GM12878 (cell line): ENCODE measurements around the gene IQSEC2. TPM values are rescaled to one million over a fixed set of nuclear protein-coding genes. Genes with fewer than 3 reads are reported as not detected.

Source experiments
- ATAC-seq: fragments of 200-7000 bp; cut with Tn5 transposase; 3 replicates; pipeline ENCODE4 v1.9.1; 2020; ENCODE audit warnings: mild to moderate bottlenecking, moderate library complexity
- BruUV-seq: library from RNA; stranded (reverse); fragments of 400-500 nt; replicated peaks from 2 replicates; lab custom pipeline; 2021; lab: Mats Ljungman, UMichigan
- CTCF ChIA-PET: fragments of 300-600 bp; sonication (Branson Sonifier 250); formaldehyde crosslinking; extraction: SDS; loops from one replicate; lab custom pipeline; 2021; ENCODE audit warnings: inconsistent platforms; lab: Yijun Ruan, JAX
- POLR2A ChIA-PET: fragments of 350-600 bp; formaldehyde crosslinking; extraction: SDS; loops from one replicate; lab custom pipeline; 2021; ENCODE audit warnings: inconsistent platforms; lab: Charles Lee
- RAD21 ChIA-PET: fragments of 300-600 bp; sonication (Branson Sonifier 250); formaldehyde crosslinking; loops from one replicate; lab custom pipeline; 2023; ENCODE audit warnings: antibody characterized with exemption; ENCODE audit not compliant: unreplicated experiment; lab: Charles Lee
- SMC1A ChIA-PET: fragments of 300-600 bp; sonication (Branson Sonifier 250); formaldehyde crosslinking; loops from one replicate; lab custom pipeline; 2023; ENCODE audit not compliant: unreplicated experiment, uncharacterized antibody; lab: Charles Lee
- DNase-seq: peaks from one replicate; pipeline ENCODE4 v3.0.0-alpha.2; 2011; ENCODE audit warnings: low read depth, low spot score
- FAIRE-seq: peaks from 3 replicates; lab custom pipeline; 2011; peaks lifted over from hg19 to GRCh38; lab: Jason Lieb, UNC
- H2AFZ ChIP-seq: 2 replicates; pipeline ENCODE4 v1.6.0; 2011; ENCODE audit warnings: low read depth, low read length, control low read depth; ENCODE audit not compliant: control insufficient read depth
- H3K27ac ChIP-seq: 2 replicates; pipeline ENCODE4 v1.5.1; 2011; ENCODE audit warnings: control low read depth; ENCODE audit not compliant: control insufficient read depth, insufficient read depth
- H3K27me3 ChIP-seq, 2 experiments: replicated peaks in 1 of 2; 2 replicates each; pipeline versions ENCODE4 v1.6.0 to v1.6.1; 2011; ENCODE audit warnings: low read length in 1 of 2; ENCODE audit not compliant: control insufficient read depth in 2 of 2, insufficient read depth in 2 of 2
- H3K36me3 ChIP-seq, 2 experiments: 2 replicates each; pipeline ENCODE4 v1.5.1; 2011; ENCODE audit warnings: low read length in 1 of 2; ENCODE audit not compliant: control insufficient read depth in 2 of 2, insufficient read depth in 2 of 2
- H3K4me1 ChIP-seq: 2 replicates; pipeline ENCODE4 v1.6.1; 2011; ENCODE audit warnings: mild to moderate bottlenecking, low read length, moderate library complexity, mixed read lengths; ENCODE audit not compliant: control insufficient read depth, insufficient read depth
- H3K4me2 ChIP-seq: 2 replicates; pipeline ENCODE4 v1.6.0; 2011; ENCODE audit warnings: control low read depth; ENCODE audit not compliant: control insufficient read depth, insufficient read depth
- H3K4me3 ChIP-seq: fragments of 200-600 bp; sonication (generic); 2 replicates; pipeline ENCODE4 v1.5.1; 2016
- H3K79me2 ChIP-seq: 2 replicates; pipeline ENCODE4 v1.6.0; 2011; ENCODE audit warnings: low read length; ENCODE audit not compliant: control insufficient read depth, insufficient read depth
- H3K9ac ChIP-seq: 2 replicates; pipeline ENCODE4 v1.8.0; 2011; ENCODE audit warnings: low read length, control low read depth, mixed read lengths; ENCODE audit not compliant: control insufficient read depth, insufficient read depth
- H3K9me3 ChIP-seq: replicated peaks from 3 replicates; pipeline ENCODE4 v1.5.1; 2011; ENCODE audit warnings: mild to moderate bottlenecking, low read length; ENCODE audit not compliant: control insufficient read depth, insufficient read depth
- H4K20me1 ChIP-seq: 2 replicates; pipeline ENCODE4 v1.6.0; 2011; ENCODE audit not compliant: control insufficient read depth, insufficient read depth
- ASH2L ChIP-seq: fragments of 300-600, 200-600 bp; sonication (generic); IDR thresholded peaks from 2 replicates; pipeline ENCODE4 v1.6.1; 2017; ENCODE audit warnings: low read depth, mild to moderate bottlenecking, borderline replicate concordance
- BCL3 ChIP-seq: IDR thresholded peaks from 2 replicates; pipeline ENCODE4 v1.6.1; 2011; ENCODE audit warnings: borderline replicate concordance, low read depth, mild to moderate bottlenecking, moderate library complexity, low read length; ENCODE audit not compliant: insufficient read depth, poor library complexity, severe bottlenecking
- E2F8 ChIP-seq: fragments of 450-650 bp; IDR thresholded peaks from 2 replicates; pipeline ENCODE4 v1.6.1; 2018; ENCODE audit warnings: mild to moderate bottlenecking, low read depth, moderate library complexity; ENCODE audit not compliant: partially characterized antibody
- ELK1 ChIP-seq: IDR thresholded peaks from 2 replicates; pipeline ENCODE4 v1.6.1; 2012; ENCODE audit warnings: low read depth, low read length, improper control_type of control experiment
- EP300 ChIP-seq, 2 experiments: fragments of 150-350 bp in 1 of 2; IDR thresholded peaks; 2 replicates each; pipeline ENCODE4 v1.6.1; 2011 to 2012; ENCODE audit warnings: low read depth in 2 of 2, low read length in 2 of 2, borderline replicate concordance in 1 of 2, improper control_type of control experiment in 1 of 2, inconsistent platforms in 1 of 2; ENCODE audit not compliant: control insufficient read depth in 1 of 2
- ESRRA ChIP-seq: IDR thresholded peaks from 2 replicates; pipeline ENCODE4 v1.6.1; 2012; ENCODE audit warnings: mild to moderate bottlenecking, low read length, improper control_type of control experiment
- ETV6 ChIP-seq, 2 experiments: fragments of 450-650 bp in 1 of 2; IDR thresholded peaks in 1 of 2; conservative IDR thresholded peaks in 1 of 2; 2 replicates each; pipeline ENCODE4 v1.6.1; 2014; ENCODE audit warnings: antibody characterized with exemption in 1 of 2, borderline replicate concordance in 1 of 2, low read depth in 1 of 2, mild to moderate bottlenecking in 1 of 2, moderate library complexity in 1 of 2
- HDGF ChIP-seq: fragments of 450-650 bp; IDR thresholded peaks from 2 replicates; pipeline ENCODE4 v1.6.1; 2016; ENCODE audit warnings: antibody characterized with exemption
- MTA3 ChIP-seq: IDR thresholded peaks from 2 replicates; pipeline ENCODE4 v1.6.1; 2012; ENCODE audit warnings: low read length, inconsistent platforms, borderline replicate concordance
- NRF1 ChIP-seq: conservative IDR thresholded peaks from 2 replicates; pipeline ENCODE4 v1.6.1; 2011; ENCODE audit warnings: mild to moderate bottlenecking, low read depth, low read length, improper control_type of control experiment
- POLR2AphosphoS5 ChIP-seq: IDR thresholded peaks from 2 replicates; pipeline ENCODE4 v1.6.1; 2011; ENCODE audit warnings: mild to moderate bottlenecking, low read length, inconsistent platforms
- RCOR1 ChIP-seq: conservative IDR thresholded peaks from 2 replicates; pipeline ENCODE4 v1.6.1; 2012; ENCODE audit warnings: low read depth, low read length, improper control_type of control experiment
- SMAD1 ChIP-seq: fragments of 450-650 bp; IDR thresholded peaks from 2 replicates; pipeline ENCODE4 v1.6.1; 2018; ENCODE audit warnings: mild to moderate bottlenecking, low read depth; ENCODE audit not compliant: partially characterized antibody
- SPI1 ChIP-seq: IDR thresholded peaks from 2 replicates; pipeline ENCODE4 v1.6.1; 2011; ENCODE audit warnings: low read depth, mild to moderate bottlenecking, low read length, moderate library complexity, borderline replicate concordance; ENCODE audit not compliant: insufficient read depth
- TCF7 ChIP-seq: IDR thresholded peaks from 2 replicates; pipeline ENCODE4 v1.6.1; 2014; ENCODE audit warnings: antibody characterized with exemption, borderline replicate concordance
- WGBS: methylation state at CpG from one replicate; pipeline ENCODE4 v1.1.6; 2016; ENCODE audit warnings: low lambda C conversion rate; ENCODE audit not compliant: insufficient replicate concordance, insufficient coverage; ENCODE audit errors: missing lambda C conversion rate; 5-methylcytosine and 5-hydroxymethylcytosine counted together
- in situ Hi-C: fragments of 300-500 bp; cut with MboI; formaldehyde crosslinking; loops from 9 replicates; pipeline ENCODE4 v1.14.3; 2018; ENCODE audit warnings: mixed read lengths
- intact Hi-C: fragments of 100-400 bp; cut with micrococcal nuclease; formaldehyde crosslinking; loops from one replicate; pipeline ENCODE4 v1.14.2; 2022; ENCODE audit not compliant: unreplicated experiment
- polyA plus RNA-seq, 11 experiments: library from polyadenylated mRNA; depleted of rRNA in 4 of 11; unstranded in 6 of 11; stranded (reverse) in 5 of 11; fragments of >200 nt; fragmentation: Nextera tagmentation in 4 of 11; fragmentation: Illumina TruSeq in 1 of 11; extraction: Ambion mirVana in 4 of 11; extraction: Trizol in 1 of 11; gene quantifications; 1 replicate in 1 of 11; 2 replicates in 10 of 11; pipeline versions ENCODE4 v1.2.1 to v1.2.3, GENCODE V29; 2011 to 2016; ENCODE audit warnings: inconsistent platforms in 2 of 11, missing spikeins in 2 of 11, low read depth in 1 of 11
- total RNA-seq, 4 experiments: library from RNA; depleted of rRNA in 3 of 4; stranded (reverse); fragments of >200 nt in 3 of 4; fragmentation: Illumina TruSeq in 1 of 4; extraction: Trizol in 1 of 4; gene quantifications; 2 replicates each; pipeline versions ENCODE4 v1.2.1 to v1.2.3, GENCODE V29; 2013 to 2021

Gene IQSEC2
- total and polyA plus RNA-seq, 10 of the 15 experiments (the other 5 are each of a cell fraction or from before 2014, with no cell fraction given): 0.01 to 0.23 (median 0.04) TPM; not detected in 3

- POLR2A ChIA-PET: interaction anchor here (0.8 to 1.2 kb wide), 3 partner anchors 22 to 197 kb away, joined by 3 to 4 read pairs (median 3); partner anchors contain the start of gene SMC1A
- H3K27ac ChIP-seq: peak within 1 kb of the TSS; percentile 99
- in situ Hi-C loops (no loop called here), intact Hi-C loops (loop anchor here (2.0 to 5.0 kb wide), 2 partner anchors 154 to 197 kb away; partner anchors contain the start of genes RIBC1 and SMC1A)
- H4K20me1 ChIP-seq: peaks cover 25% of the 10 kb centered on the region
- CTCF ChIA-PET: interaction anchor here (0.7 to 1.4 kb wide), 3 partner anchors 14 to 92 kb away, joined by 3 to 5 read pairs (median 3); no protein-coding TSS in a partner anchor
- TSS peak; percentile 59 for BruUV-seq
- H2AFZ ChIP-seq: peak within 1 kb of the TSS; percentile 99
- FAIRE-seq (peak; percentile 99), ATAC-seq (peak; percentile 87), DNase-seq (peak; percentile 79)
- peak within 1 kb of the TSS; percentile 99 for H3K9ac ChIP-seq
- H3K4me2 ChIP-seq: peak within 1 kb of the TSS; percentile 99
- H3K27me3 ChIP-seq: no peaks in the 10 kb centered on the region
- peaks cover 9% of the 10 kb centered on the region for H3K4me1 ChIP-seq
- SMC1A ChIA-PET: interaction anchor here (0.9 to 2.2 kb wide), 5 partner anchors 9 to 24 kb away, joined by 3 to 6 read pairs (median 4); no protein-coding TSS in a partner anchor
- RAD21 ChIA-PET: interaction anchor here (1.2 kb wide), 2 partner anchors 197 to 221 kb away, joined by 4 to 6 read pairs; partner anchors contain the start of genes RIBC1 and SMC1A
- H3K9me3 ChIP-seq: no peaks in the 10 kb centered on the region; the same call in 2 of the 3 replicates
- peaks cover 3 to 5% of the 10 kb centered on the region in 2 experiments; a peak in 2 of 4 replicates for H3K36me3 ChIP-seq
- peak within 1 kb of the TSS; percentile 96 for H3K4me3 ChIP-seq
- H3K79me2 ChIP-seq: peaks cover 50% of the 10 kb centered on the region
- WGBS: 1% methylated on average over 67 of the region's 67 CpGs
- TF ChIP-seq SPI1: no peak
- peak; percentile 87 for TF ChIP-seq E2F8
- no peak for TF ChIP-seq HDGF
- TF ChIP-seq ASH2L: no peak
- peak in 1 of 2 experiments; percentile 64; a peak in 2 of 4 replicates for TF ChIP-seq EP300 (IDR thresholded peaks at IDR 0.05; ENCODE audit: borderline replicate concordance in 1 of 2, control insufficient read depth in 1 of 2, low read depth in 2 of 2, low read length in 2 of 2)
- peak; percentile 68; the same call in 1 of the 2 replicates for TF ChIP-seq MTA3
- no peak for TF ChIP-seq BCL3
- TF ChIP-seq ESRRA: no peak
- TF ChIP-seq RCOR1: peak; percentile 28; the same call in 1 of the 2 replicates
- peak; percentile 75 for TF ChIP-seq NRF1
- peak; percentile 90 for TF ChIP-seq POLR2AphosphoS5
- peak; percentile 79 for TF ChIP-seq TCF7
- peak; percentile 83 for TF ChIP-seq ELK1
- no peak for TF ChIP-seq ETV6 (conservative IDR thresholded peaks at IDR 0.05 in 1 of 2, IDR thresholded peaks at IDR 0.05 in 1 of 2; ENCODE audit: borderline replicate concordance in 1 of 2, low read depth in 1 of 2)
- peak; percentile 47 for TF ChIP-seq SMAD1
Observed at GRCh38 chrX:53224860-53225797, 56.3 kb downstream of the IQSEC2 start, which contains the start of gene KDM5C. Gene KDM5C, minus strand, starts transcription at chrX:53225207. Its CDS starts 318 bp downstream, at chrX:53224889.
